OCI-LY1 (cell line): ENCODE data around the gene SEMA3A.

ENCODE experiments used
- H2AFZ ChIP-seq: fragments of 200-600 bp; sonication (generic), shearing (Covaris generic); 2 replicates; pipeline ENCODE4 v1.6.0; 2014; ENCODE audit warnings: antibody characterized with exemption, mild to moderate bottlenecking, low read length
- H3F3A ChIP-seq: fragments of 200-600 bp; sonication (generic), shearing (Covaris generic); 2 replicates; pipeline ENCODE4 v1.6.0; 2014; ENCODE audit warnings: mild to moderate bottlenecking, antibody characterized with exemption, low read length, moderate library complexity; ENCODE audit not compliant: insufficient read depth
- H3K27ac ChIP-seq: fragments of 200-600 bp; sonication (generic); 2 replicates; pipeline ENCODE4 v1.5.1; 2014; ENCODE audit warnings: low read length, mixed run types, mild to moderate bottlenecking, low read depth; ENCODE audit not compliant: poor library complexity, severe bottlenecking
- H3K27me3 ChIP-seq: fragments of 200-600 bp; sonication (generic); 2 replicates; pipeline ENCODE4 v1.6.0; 2014; ENCODE audit warnings: antibody characterized with exemption, mild to moderate bottlenecking, low read length, moderate library complexity; ENCODE audit not compliant: insufficient read depth
- H3K36me3 ChIP-seq: fragments of 200-600 bp; sonication (generic); 2 replicates; pipeline ENCODE4 v1.6.1; 2014; ENCODE audit warnings: mild to moderate bottlenecking, antibody characterized with exemption, low read length, moderate library complexity, mixed read lengths; ENCODE audit not compliant: insufficient read depth
- H3K4me1 ChIP-seq: fragments of 200-600 bp; sonication (generic); 2 replicates; pipeline ENCODE4 v1.5.1; 2014; ENCODE audit warnings: mild to moderate bottlenecking, low read length, moderate library complexity; ENCODE audit not compliant: insufficient read depth, severe bottlenecking
- H3K4me2 ChIP-seq: fragments of 200-600 bp; sonication (generic), shearing (Covaris generic); 2 replicates; pipeline ENCODE4 v1.6.1; 2014; ENCODE audit warnings: low read length
- H3K4me3 ChIP-seq: fragments of 200-600 bp; sonication (generic); 2 replicates; pipeline ENCODE4 v1.5.1; 2014; ENCODE audit warnings: low read length, low read depth, mild to moderate bottlenecking, mixed read lengths; ENCODE audit not compliant: poor library complexity, severe bottlenecking
- H3K79me2 ChIP-seq: fragments of 200-600 bp; shearing (Covaris generic); 2 replicates; pipeline ENCODE4 v1.6.1; 2016; ENCODE audit warnings: mixed run types, low read length, mixed read lengths; ENCODE audit not compliant: insufficient read depth
- H3K9ac ChIP-seq: fragments of 200-600 bp; sonication (generic), shearing (Covaris generic); 2 replicates; pipeline ENCODE4 v1.6.1; 2014; ENCODE audit warnings: mild to moderate bottlenecking, low read length, mixed read lengths
- H3K9me2 ChIP-seq: fragments of 200-600 bp; sonication (generic), shearing (Covaris generic); 2 replicates; pipeline ENCODE4 v1.6.1; 2014; ENCODE audit warnings: low read depth, mild to moderate bottlenecking, low read length, mixed read lengths
- H3K9me3 ChIP-seq: fragments of 200-600 bp; shearing (Covaris generic); 2 replicates; pipeline ENCODE4 v1.6.1; 2014; ENCODE audit warnings: low read length, mixed read lengths
- H4K20me1 ChIP-seq: fragments of 200-600 bp; sonication (generic), shearing (Covaris generic); 2 replicates; pipeline ENCODE4 v1.6.0; 2016; ENCODE audit warnings: mild to moderate bottlenecking, low read length; ENCODE audit not compliant: insufficient read depth
- CTCF ChIP-seq: fragments of 200-600 bp; sonication (generic), shearing (Covaris generic); IDR thresholded peaks from 2 replicates; pipeline ENCODE4 v1.5.1; 2017; ENCODE audit warnings: mild to moderate bottlenecking, antibody characterized with exemption, low read length, moderate library complexity, mixed read lengths
- EZH2 ChIP-seq: fragments of 200-600 bp; sonication (generic), shearing (Covaris generic); IDR thresholded peaks from 2 replicates; pipeline ENCODE4 v1.8.0; 2017; ENCODE audit warnings: borderline replicate concordance, mixed run types, mild to moderate bottlenecking, antibody characterized with exemption, low read length, moderate library complexity, mixed read lengths

The SEMA3A gene

GRCh38 chr7:84231157-84231556 lies 36.6 kb upstream of the SEMA3A start:
- Histone ChIP-seq H2AFZ (no peak overlapping the region), H3K36me3 (no peaks in the 10 kb centered on the region), H3K9ac (no peak overlapping the region), H3K79me2 (no peaks in the 10 kb centered on the region), H3K9me3 (no peaks in the 10 kb centered on the region), H3K4me3 (no peak overlapping the region), H3K4me2 (no peak overlapping the region), H3K27me3 (no peaks in the 10 kb centered on the region), H3F3A (no peaks in the 10 kb centered on the region), H3K9me2 (no peaks in the 10 kb centered on the region), H4K20me1 (no peaks in the 10 kb centered on the region), H3K27ac (no peak overlapping the region), H3K4me1 (no peaks in the 10 kb centered on the region)
- TF ChIP-seq EZH2 (no peak), CTCF (no peak)

- Histone ChIP-seq H3K4me1 (no peaks in the 10 kb centered on the region), H2AFZ (peak overlapping the region; percentile 23; the same call in 1 of the 2 replicates), H3K4me2 (no peak overlapping the region), H3K79me2 (no peaks in the 10 kb centered on the region), H3K9me2 (no peaks in the 10 kb centered on the region), H4K20me1 (no peaks in the 10 kb centered on the region), H3K4me3 (no peak overlapping the region), H3K9ac (no peak overlapping the region), H3F3A (no peaks in the 10 kb centered on the region), H3K9me3 (no peaks in the 10 kb centered on the region), H3K36me3 (no peaks in the 10 kb centered on the region), H3K27me3 (no peaks in the 10 kb centered on the region), H3K27ac (no peak overlapping the region)
- TF ChIP-seq CTCF, result no peak
- TF ChIP-seq EZH2, result no peak
These were observed 35.9 kb upstream of the SEMA3A start for GRCh38 chr7:84230491-84230890.

GRCh38 chr7:84228526-84228925 lies 33.9 kb upstream of the SEMA3A start:
- Histone ChIP-seq H3F3A (no peaks in the 10 kb centered on the region), H4K20me1 (no peaks in the 10 kb centered on the region), H3K4me2 (no peak overlapping the region), H3K9me3 (no peaks in the 10 kb centered on the region), H3K36me3 (no peaks in the 10 kb centered on the region), H3K27ac (no peak overlapping the region), H2AFZ (no peak overlapping the region), H3K9me2 (no peaks in the 10 kb centered on the region), H3K27me3 (no peaks in the 10 kb centered on the region), H3K4me3 (no peak overlapping the region), H3K79me2 (no peaks in the 10 kb centered on the region), H3K9ac (no peak overlapping the region), H3K4me1 (no peaks in the 10 kb centered on the region)
- TF ChIP-seq CTCF, result no peak
- TF ChIP-seq EZH2, result no peak
